Mesendoderm (in vitro differentiated cells): ENCODE results near the gene PDE10A.
A peak's percentile ranks its signal among the peaks of the same experiment; 100 is the strongest.

ENCODE experiments used
- DNase-seq: peaks from one replicate; pipeline ENCODE4 v3.0.0; 2013
- H2AK5ac ChIP-seq: 2 replicates; pipeline ENCODE4 v1.6.1; 2013; ENCODE audit warnings: low read length, inconsistent platforms
- H2BK120ac ChIP-seq: 2 replicates; pipeline ENCODE4 v1.6.1; 2013; ENCODE audit warnings: low read depth, mild to moderate bottlenecking, low read length, moderate library complexity, mixed read lengths
- H2BK15ac ChIP-seq: replicated peaks from 2 replicates; pipeline ENCODE4 v1.6.1; 2013; ENCODE audit warnings: low read depth, mild to moderate bottlenecking, moderate library complexity
- H2BK5ac ChIP-seq: 2 replicates; pipeline ENCODE4 v1.6.1; 2013; ENCODE audit warnings: low read length, inconsistent platforms
- H3K18ac ChIP-seq: 2 replicates; pipeline ENCODE4 v1.6.1; 2013; ENCODE audit warnings: mild to moderate bottlenecking, low read length, mixed read lengths
- H3K23ac ChIP-seq: one replicate; pipeline ENCODE4 v1.6.1; 2013; ENCODE audit warnings: low read length
- H3K27ac ChIP-seq: 2 replicates; pipeline ENCODE4 v1.5.1; 2013; ENCODE audit warnings: low read depth, mild to moderate bottlenecking, inconsistent platforms, low read length, moderate library complexity
- H3K27me3 ChIP-seq: 2 replicates; pipeline ENCODE4 v1.6.1; 2013; ENCODE audit warnings: low read length, control low read depth, mild to moderate bottlenecking, inconsistent platforms; ENCODE audit not compliant: insufficient read depth, poor library complexity
- H3K36me3 ChIP-seq: 2 replicates; pipeline ENCODE4 v1.6.1; 2013; ENCODE audit warnings: low read length, inconsistent platforms; ENCODE audit not compliant: control insufficient read depth, insufficient read depth
- H3K4ac ChIP-seq: one replicate; pipeline ENCODE4 v1.6.1; 2013; ENCODE audit warnings: low read depth, mild to moderate bottlenecking, low read length, moderate library complexity
- H3K4me1 ChIP-seq: 2 replicates; pipeline ENCODE4 v1.6.1; 2013; ENCODE audit warnings: low read depth, low read length, inconsistent platforms; ENCODE audit not compliant: control insufficient read depth
- H3K4me2 ChIP-seq: 2 replicates; pipeline ENCODE4 v1.6.1; 2013; ENCODE audit warnings: low read length
- H3K4me3 ChIP-seq: 2 replicates; pipeline ENCODE4 v1.5.1; 2013; ENCODE audit warnings: mild to moderate bottlenecking, low read length
- H3K56ac ChIP-seq: one replicate; pipeline ENCODE4 v1.6.1; 2013; ENCODE audit warnings: low read length
- H3K79me1 ChIP-seq: 2 replicates; pipeline ENCODE4 v1.6.1; 2013; ENCODE audit warnings: low read length, inconsistent platforms
- H3K79me2 ChIP-seq: 2 replicates; pipeline ENCODE4 v1.6.1; 2013; ENCODE audit warnings: mild to moderate bottlenecking, low read length; ENCODE audit not compliant: control insufficient read depth, insufficient read depth
- H3K9ac ChIP-seq: 2 replicates; pipeline ENCODE4 v1.6.1; 2013; ENCODE audit warnings: low read length, inconsistent platforms
- H4K5ac ChIP-seq: one replicate; pipeline ENCODE4 v1.6.1; 2013; ENCODE audit warnings: low read length
- H4K8ac ChIP-seq: one replicate; pipeline ENCODE4 v1.6.1; 2013; ENCODE audit warnings: low read depth, mild to moderate bottlenecking, control low read depth, low read length, moderate library complexity
- WGBS: extraction: QIAGEN DNeasy Blood & Tissue Kit; methylation state at CpG from one replicate; pipeline ENCODE4 v1.1.7; 2013; ENCODE audit warnings: low lambda C conversion rate, missing lambda C conversion rate; ENCODE audit not compliant: insufficient coverage; ENCODE audit errors: extremely low coverage; 5-methylcytosine and 5-hydroxymethylcytosine counted together

Gene PDE10A

DNA sequence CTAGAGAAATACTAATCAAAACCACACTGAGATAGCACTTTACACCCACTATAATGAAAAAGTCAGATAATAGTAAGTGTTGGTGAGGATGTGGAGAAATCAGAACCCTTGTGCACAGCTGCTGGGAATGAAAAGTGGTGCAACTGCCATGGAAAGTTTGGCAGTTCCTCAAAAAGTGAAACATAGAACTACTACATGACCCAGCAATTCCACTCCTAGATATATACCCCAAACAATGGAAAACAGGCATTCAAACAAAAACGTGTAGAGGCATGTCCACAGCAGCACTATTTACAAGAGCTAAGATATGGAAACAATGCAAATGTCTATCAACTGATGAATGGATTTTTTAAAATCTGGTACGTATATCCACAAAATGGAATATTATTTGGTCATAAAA is 236.1 kb downstream of the PDE10A start:
- Histone ChIP-seq H3K27me3 (no peaks in the 10 kb centered on the region), H2AK5ac (no peak overlapping the region), H2BK15ac (no peak overlapping the region), H4K8ac (no peak overlapping the region), H2BK120ac (no peak overlapping the region), H3K4me3 (no peak overlapping the region), H3K4ac (no peak overlapping the region), H3K9ac (no peak overlapping the region), H3K4me2 (no peak overlapping the region), H3K79me1 (no peaks in the 10 kb centered on the region), H3K23ac (no peak overlapping the region), H4K5ac (no peak overlapping the region), H3K27ac (no peak overlapping the region), H3K18ac (no peak overlapping the region), H3K4me1 (no peaks in the 10 kb centered on the region), H3K36me3 (no peaks in the 10 kb centered on the region), H3K56ac (no peak overlapping the region), H3K79me2 (no peaks in the 10 kb centered on the region), H2BK5ac (no peak overlapping the region)
- WGBS = no CpG with 5 or more reads among the region's 2 CpGs
- DNase-seq = no peak

DNA sequence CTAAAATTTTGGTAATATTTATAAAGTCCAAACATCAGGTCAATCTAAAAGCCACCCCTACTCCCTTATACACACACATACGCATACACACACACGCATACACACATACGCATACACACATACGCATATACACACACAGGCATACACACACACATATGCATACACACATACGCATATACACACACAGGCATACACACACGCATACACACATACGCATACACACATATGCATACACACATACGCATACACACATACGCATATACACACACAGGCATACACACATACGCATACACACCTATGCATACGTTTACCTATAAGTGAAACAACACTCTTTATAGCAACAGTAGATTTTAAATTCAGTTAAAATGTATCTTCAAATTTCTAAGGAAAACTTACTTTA is 240.8 kb downstream of the PDE10A start:
- Histone ChIP-seq H2BK15ac (no peak overlapping the region), H3K79me1 (no peaks in the 10 kb centered on the region), H3K9ac (no peak overlapping the region), H2BK120ac (no peak overlapping the region), H3K4me3 (no peak overlapping the region), H3K18ac (no peak overlapping the region), H2BK5ac (no peak overlapping the region), H3K56ac (no peak overlapping the region), H3K4ac (no peak overlapping the region), H3K4me2 (no peak overlapping the region), H3K27ac (no peak overlapping the region), H3K4me1 (no peaks in the 10 kb centered on the region), H4K5ac (no peak overlapping the region), H2AK5ac (no peak overlapping the region), H3K36me3 (no peaks in the 10 kb centered on the region), H3K27me3 (no peaks in the 10 kb centered on the region), H4K8ac (no peak overlapping the region), H3K23ac (no peak overlapping the region), H3K79me2 (no peaks in the 10 kb centered on the region)
- WGBS = no CpG with 5 or more reads among the region's 11 CpGs
- no peak for DNase-seq

DNA sequence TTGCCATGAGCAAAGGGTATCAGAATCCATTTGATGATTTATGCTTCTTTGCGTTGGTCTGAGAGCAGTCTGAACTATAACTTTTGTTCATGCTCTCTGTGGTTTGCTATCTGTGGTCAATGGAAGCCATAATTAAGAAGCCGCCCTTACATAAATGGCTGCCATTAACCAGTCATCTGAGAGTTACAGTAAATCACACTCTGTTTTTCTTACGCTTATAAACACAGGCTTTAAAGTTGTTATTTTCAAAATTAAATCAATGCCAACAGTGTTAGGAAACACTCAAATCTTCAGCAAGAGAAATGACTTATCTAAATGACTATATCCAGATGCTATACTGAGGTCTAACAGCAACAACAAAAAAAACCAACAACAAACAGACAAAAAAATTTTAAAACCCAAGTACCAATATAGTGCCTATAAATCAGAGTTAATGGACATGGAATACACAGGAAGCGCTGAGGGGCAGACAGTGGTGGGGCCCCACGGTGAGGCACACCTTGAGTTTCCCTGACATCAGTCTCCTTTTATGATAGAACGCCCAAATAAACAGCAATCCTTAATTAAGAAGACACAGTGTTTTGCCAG is 245.7 kb downstream of the PDE10A start:
- Histone ChIP-seq H3K18ac (no peak overlapping the region), H4K8ac (no peak overlapping the region), H3K4me3 (no peak overlapping the region), H3K4me1 (no peaks in the 10 kb centered on the region), H3K9ac (no peak overlapping the region), H2BK5ac (no peak overlapping the region), H3K27ac (no peak overlapping the region), H3K79me1 (no peaks in the 10 kb centered on the region), H3K4me2 (no peak overlapping the region), H3K56ac (no peak overlapping the region), H3K36me3 (no peaks in the 10 kb centered on the region), H3K23ac (no peak overlapping the region), H4K5ac (no peak overlapping the region), H3K27me3 (no peaks in the 10 kb centered on the region), H2BK120ac (no peak overlapping the region), H3K4ac (no peak overlapping the region), H2BK15ac (no peak overlapping the region), H3K79me2 (no peaks in the 10 kb centered on the region), H2AK5ac (no peak overlapping the region)
- DNase-seq = no peak
- no CpG with 5 or more reads among the region's 6 CpGs for WGBS

DNA sequence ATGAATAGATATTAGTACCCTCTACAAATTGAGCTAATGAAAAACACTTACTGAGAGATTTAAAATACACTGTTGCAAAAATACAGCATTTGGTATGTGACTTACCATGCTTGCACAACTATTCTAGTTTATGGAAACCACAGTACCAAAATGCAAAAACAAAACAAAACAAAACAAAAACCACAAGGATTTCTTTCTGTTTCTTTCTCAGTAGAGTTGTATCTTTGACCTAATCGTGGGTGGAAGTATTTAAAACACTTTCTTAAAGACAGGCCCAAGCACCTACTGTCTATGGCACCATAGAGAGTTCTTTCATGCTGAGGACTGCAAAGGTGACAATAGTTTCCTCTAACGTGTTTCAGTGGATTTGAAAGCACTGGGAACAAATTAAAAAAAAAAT is 258.3 kb downstream of the PDE10A start:
- H3K79me1 ChIP-seq = no peaks in the 10 kb centered on the region
- H3K4me3 ChIP-seq = no peak overlapping the region
- no peak overlapping the region for H2BK15ac ChIP-seq
- H3K9ac ChIP-seq = no peak overlapping the region
- H2BK5ac ChIP-seq = no peak overlapping the region
- H3K79me2 ChIP-seq = no peaks in the 10 kb centered on the region
- no peak overlapping the region for H4K8ac ChIP-seq
- H3K4me1 ChIP-seq = no peaks in the 10 kb centered on the region
- no peaks in the 10 kb centered on the region for H3K36me3 ChIP-seq
- no peak overlapping the region for H4K5ac ChIP-seq
- H3K23ac ChIP-seq = no peak overlapping the region
- no peak overlapping the region for H3K4me2 ChIP-seq
- no peak overlapping the region for H2AK5ac ChIP-seq
- WGBS = no CpG with 5 or more reads among the region's 2 CpGs
- H3K4ac ChIP-seq = no peak overlapping the region
- H3K27ac ChIP-seq = no peak overlapping the region
- no peak for DNase-seq
- no peak overlapping the region for H3K18ac ChIP-seq
- no peaks in the 10 kb centered on the region for H3K27me3 ChIP-seq
- H2BK120ac ChIP-seq = no peak overlapping the region
- no peak overlapping the region for H3K56ac ChIP-seq

DNA sequence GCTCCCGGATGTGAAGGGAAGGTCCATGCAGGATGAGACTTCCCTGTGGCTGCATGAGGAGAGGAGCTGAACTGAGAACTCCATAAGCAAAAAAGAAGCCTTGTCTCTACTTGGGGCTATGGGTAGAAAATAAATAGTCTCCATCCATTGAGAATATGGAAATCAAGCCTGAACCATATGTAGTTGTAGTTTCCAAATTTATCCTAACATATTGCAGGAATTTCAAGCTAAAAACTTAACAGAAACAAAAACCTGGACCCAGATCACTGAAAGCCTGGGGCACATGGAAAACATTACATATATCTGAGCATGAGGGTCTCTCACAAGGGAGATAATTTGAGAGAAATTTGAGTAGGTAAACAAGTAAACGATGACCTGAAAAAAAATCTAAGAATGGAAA is 258.7 kb downstream of the PDE10A start:
- no peak overlapping the region for H2BK5ac ChIP-seq
- no peak overlapping the region for H3K4me3 ChIP-seq
- no peak overlapping the region for H3K23ac ChIP-seq
- no peak overlapping the region for H2BK120ac ChIP-seq
- H2BK15ac ChIP-seq = no peak overlapping the region
- H3K4me1 ChIP-seq = no peaks in the 10 kb centered on the region
- no peak overlapping the region for H4K5ac ChIP-seq
- no peak for DNase-seq
- H3K4ac ChIP-seq = no peak overlapping the region
- no peak overlapping the region for H4K8ac ChIP-seq
- no peaks in the 10 kb centered on the region for H3K79me1 ChIP-seq
- H3K9ac ChIP-seq = no peak overlapping the region
- H3K27ac ChIP-seq = no peak overlapping the region
- no peak overlapping the region for H3K4me2 ChIP-seq
- H2AK5ac ChIP-seq = no peak overlapping the region
- no peak overlapping the region for H3K18ac ChIP-seq
- no peak overlapping the region for H3K56ac ChIP-seq
- no peaks in the 10 kb centered on the region for H3K79me2 ChIP-seq
- no peaks in the 10 kb centered on the region for H3K27me3 ChIP-seq
- WGBS = no CpG with 5 or more reads among the region's 2 CpGs
- H3K36me3 ChIP-seq = no peaks in the 10 kb centered on the region

DNA sequence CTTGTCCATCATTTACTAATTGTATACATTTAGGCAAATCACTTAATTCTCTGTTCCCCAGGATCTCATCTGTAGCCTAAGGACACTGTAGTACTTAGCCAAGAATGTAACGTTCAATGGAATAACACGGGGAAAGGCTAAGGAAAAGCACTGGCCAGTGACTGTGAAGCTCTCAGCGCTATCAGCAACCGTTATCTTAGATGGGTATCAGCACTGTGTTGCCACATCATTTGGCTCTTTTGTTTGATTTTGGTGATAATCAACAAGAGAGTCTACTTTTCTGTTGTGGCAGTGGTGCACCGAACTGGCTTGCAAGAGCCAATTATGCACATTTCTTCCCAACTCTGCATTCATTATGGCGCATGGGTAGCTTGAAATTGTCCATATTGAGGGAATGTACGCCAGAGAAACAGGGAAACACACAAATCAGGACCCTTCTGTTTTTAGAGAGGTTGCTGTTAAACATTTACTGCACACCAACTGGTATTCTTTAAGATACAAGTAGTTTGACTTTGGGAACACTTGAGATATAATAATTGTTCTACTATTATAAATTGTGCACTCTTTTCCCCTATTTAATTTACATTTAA is 259.9 kb downstream of the PDE10A start:
- Histone ChIP-seq H2BK120ac (no peak overlapping the region), H3K79me1 (no peaks in the 10 kb centered on the region), H3K4me2 (no peak overlapping the region), H3K4me3 (no peak overlapping the region), H2AK5ac (no peak overlapping the region), H4K8ac (no peak overlapping the region), H3K4ac (no peak overlapping the region), H3K23ac (no peak overlapping the region), H3K36me3 (no peaks in the 10 kb centered on the region), H3K27me3 (no peaks in the 10 kb centered on the region), H4K5ac (no peak overlapping the region), H2BK5ac (no peak overlapping the region), H3K27ac (no peak overlapping the region), H3K79me2 (no peaks in the 10 kb centered on the region), H2BK15ac (no peak overlapping the region), H3K56ac (no peak overlapping the region), H3K9ac (no peak overlapping the region), H3K18ac (no peak overlapping the region), H3K4me1 (no peaks in the 10 kb centered on the region)
- no CpG with 5 or more reads among the region's 7 CpGs for WGBS
- DNase-seq = peak; percentile 27
